HG03108 (cell line): ENCODE data around the gene ABI2.
"Not testable (repeated sequence)": the region's sequence is repeated elsewhere in the genome, so short reads cannot be mapped to it uniquely, and the experiment has no call there.

Experiments used
- ATAC-seq: cut with Tn5 transposase; IDR thresholded peaks from one replicate; pipeline ENCODE4 v1.9.1; 2021; ENCODE audit warnings: moderate library complexity; ENCODE audit not compliant: unreplicated experiment

The ABI2 gene

GRCh38 chr2:203418271-203418670 is 90.1 kb downstream of the ABI2 start:
- ATAC-seq: no peak

GRCh38 chr2:203427061-203427460 is 98.9 kb downstream of the ABI2 start:
- ATAC-seq: no peak

GRCh38 chr2:203429643-203430042 is 101.4 kb downstream of the ABI2 start:
- ATAC-seq: not testable (repeated sequence)

- no peak for ATAC-seq
Measured at GRCh38 chr2:203431391-203432185, 103.4 kb downstream of the ABI2 start.

GRCh38 chr2:203432811-203433210 is 104.6 kb downstream of the ABI2 start:
- ATAC-seq: no peak

GRCh38 chr2:203436496-203436895 is 108.3 kb downstream of the ABI2 start:
- no peak for ATAC-seq

GRCh38 chr2:203437511-203437910 is 109.3 kb downstream of the ABI2 start:
- no peak for ATAC-seq

GRCh38 chr2:203438528-203438927 is 110.3 kb downstream of the ABI2 start:
- no peak for ATAC-seq

GRCh38 chr2:203440671-203441070 is 112.5 kb downstream of the ABI2 start:
- no peak for ATAC-seq

GRCh38 chr2:203441463-203441862 is 113.3 kb downstream of the ABI2 start:
- no peak for ATAC-seq

- ATAC-seq: no peak
Measured at GRCh38 chr2:203442463-203442862, 114.3 kb downstream of the ABI2 start.

- no peak for ATAC-seq
Measured at GRCh38 chr2:203444738-203445137, 116.5 kb downstream of the ABI2 start.

GRCh38 chr2:203446071-203446481 is 117.9 kb downstream of the ABI2 start:
- no peak for ATAC-seq

- no peak for ATAC-seq
Measured at GRCh38 chr2:203446780-203447179, 118.6 kb downstream of the ABI2 start.

GRCh38 chr2:203450561-203450960 is 122.4 kb downstream of the ABI2 start:
- no peak for ATAC-seq

- no peak for ATAC-seq
Measured at GRCh38 chr2:203451011-203451410, 122.8 kb downstream of the ABI2 start.

GRCh38 chr2:203451689-203452088 is 123.5 kb downstream of the ABI2 start:
- no peak for ATAC-seq

GRCh38 chr2:203453858-203454451 is 125.8 kb downstream of the ABI2 start:
- ATAC-seq: no peak

GRCh38 chr2:203455209-203455608 is 127.0 kb downstream of the ABI2 start:
- ATAC-seq: no peak

- ATAC-seq: no peak
Measured at GRCh38 chr2:203461746-203462145, 133.6 kb downstream of the ABI2 start.

- no peak for ATAC-seq
Measured at GRCh38 chr2:203462308-203462707, 134.1 kb downstream of the ABI2 start.

- no peak for ATAC-seq
Measured at GRCh38 chr2:203463266-203463678, 135.1 kb downstream of the ABI2 start.

GRCh38 chr2:203469546-203469945 is 141.4 kb downstream of the ABI2 start:
- ATAC-seq: no peak
